Measurements from ENCODE around the gene TMEM143. TPM values are rescaled to one million over a fixed set of nuclear protein-coding genes. Genes with fewer than 3 reads are reported as not detected.
"Not testable (repeated sequence)": the region's sequence is repeated elsewhere in the genome, so short reads cannot be mapped to it uniquely, and the experiment has no call there.

The TMEM143 gene
- total RNA-seq, 2 experiments from 2014 or later, result 9.4 to 11.0 TPM

- Histone ChIP-seq H3K27me3 (ENCODE audit: control insufficient read depth in 1 of 2, insufficient read depth in 2 of 2, low read length in 2 of 2) (no peaks in the 10 kb centered on the region), H3K4me1 (ENCODE audit: insufficient read depth, low read length) (peaks cover 49% of the 10 kb centered on the region), H3K36me3 (ENCODE audit: insufficient read depth, low read length) (no peaks in the 10 kb centered on the region), H3K9me3 (ENCODE audit: control insufficient read depth in 1 of 2, insufficient read depth in 1 of 2, low read length in 2 of 2) (no peaks in the 10 kb centered on the region), H3K27ac (ENCODE audit: low read depth in 1 of 2, low read length in 2 of 2) (peak overlapping the region in 1 of 2 donors; percentile 100), H3K4me3 (ENCODE audit: low read length) (no peak overlapping the region)
- Mint-ChIP-seq H3K27me3 (no peaks in the 10 kb centered on the region), H3K4me3 (peak overlapping the region; percentile 93), H3K27ac (peak overlapping the region; percentile 99), H3K9me3 (no peaks in the 10 kb centered on the region), H3K4me1 (ENCODE audit: low read depth) (peaks cover 49% of the 10 kb centered on the region), H3K36me3 (ENCODE audit: low read depth) (peaks cover 8% of the 10 kb centered on the region)
- intact Hi-C loops (cut with DNase I, micrococcal nuclease), result loop anchor here (1.0 to 10.0 kb wide), 8 partner anchors 13 to 1535 kb away; partner anchors contain the start of genes KDELR1 (in 1 of the 2), LMTK3 (in 1 of the 2) and SLC1A5 (in 1 of the 2)
- CTCF ChIA-PET, result interaction anchor here (0.6 to 8.5 kb wide), 6 partner anchors 10 to 48 kb away, joined by 3 to 159 read pairs (median 3); no protein-coding TSS in a partner anchor
- DNase-seq (peak; percentile 70 to 88 (median 75)), ATAC-seq (ENCODE audit: poor library complexity) (peak; percentile 12)
- TF ChIP-seq CTCF (IDR thresholded peaks at IDR 0.05), result peak; percentile 96
- POLR2A ChIA-PET, result interaction anchor here (2.1 to 8.4 kb wide), 2 partner anchors 15 to 76 kb away, joined by 5 to 360 read pairs; no protein-coding TSS in a partner anchor
Observed at GRCh38 chr19:48319647-48320541, 43.8 kb downstream of the TMEM143 start.

GRCh38 chr19:48318286-48318987, 45.3 kb downstream of the TMEM143 start:
- TF ChIP-seq CTCF (IDR thresholded peaks at IDR 0.05), result no peak
- Mint-ChIP-seq H3K4me1 (ENCODE audit: low read depth) (peaks cover 34% of the 10 kb centered on the region), H3K27ac (no peak overlapping the region), H3K9me3 (no peaks in the 10 kb centered on the region), H3K27me3 (no peaks in the 10 kb centered on the region), H3K4me3 (no peak overlapping the region), H3K36me3 (ENCODE audit: low read depth) (peaks cover 6% of the 10 kb centered on the region)
- intact Hi-C loops (cut with DNase I, micrococcal nuclease), result loop anchor here (5.0 to 10.0 kb wide), 3 partner anchors 34 to 266 kb away; no protein-coding TSS in a partner anchor
- ChIA-PET POLR2A (interaction anchor here (1.4 to 8.4 kb wide), 2 partner anchors 12 to 16 kb away, joined by 6 to 360 read pairs; no protein-coding TSS in a partner anchor), CTCF (interaction anchor here (8.5 kb wide), 1 partner anchor 15 kb away, joined by 159 read pairs; no protein-coding TSS in a partner anchor)
- ATAC-seq (ENCODE audit: poor library complexity) (no peak), DNase-seq (no peak)
- H3K9me3 ChIP-seq (ENCODE audit: control insufficient read depth in 1 of 2, insufficient read depth in 1 of 2, low read length in 2 of 2), result no peaks in the 10 kb centered on the region
- no peaks in the 10 kb centered on the region for H3K27me3 ChIP-seq (ENCODE audit: control insufficient read depth in 1 of 2, insufficient read depth in 2 of 2, low read length in 2 of 2)
- H3K27ac ChIP-seq (ENCODE audit: low read depth in 1 of 2, low read length in 2 of 2), result no peak overlapping the region
- H3K36me3 ChIP-seq (ENCODE audit: insufficient read depth, low read length), result no peaks in the 10 kb centered on the region
- H3K4me1 ChIP-seq (ENCODE audit: insufficient read depth, low read length), result peaks cover 34% of the 10 kb centered on the region
- no peak overlapping the region for H3K4me3 ChIP-seq (ENCODE audit: low read length)

GRCh38 chr19:48317708-48317960, 46.1 kb downstream of the TMEM143 start:
- H3K4me1 Mint-ChIP-seq (ENCODE audit: low read depth), result peaks cover 26% of the 10 kb centered on the region
- not testable (repeated sequence) for H3K27me3 Mint-ChIP-seq; H3K36me3 ChIP-seq (ENCODE audit: insufficient read depth, low read length); H3K27ac ChIP-seq (ENCODE audit: low read depth in 1 of 2, low read length in 2 of 2); H3K4me3 Mint-ChIP-seq; ATAC-seq (ENCODE audit: poor library complexity); DNase-seq; H3K4me3 ChIP-seq (ENCODE audit: low read length); H3K27ac Mint-ChIP-seq; H3K27me3 ChIP-seq (ENCODE audit: control insufficient read depth in 1 of 2, insufficient read depth in 2 of 2, low read length in 2 of 2); H3K9me3 ChIP-seq (ENCODE audit: control insufficient read depth in 1 of 2, insufficient read depth in 1 of 2, low read length in 2 of 2); H3K36me3 Mint-ChIP-seq (ENCODE audit: low read depth); H3K9me3 Mint-ChIP-seq
- intact Hi-C loops (cut with DNase I, micrococcal nuclease), result loop anchor here (5.0 to 10.0 kb wide), 3 partner anchors 35 to 267 kb away; no protein-coding TSS in a partner anchor
- POLR2A ChIA-PET, result interaction anchor here (1.4 to 8.4 kb wide), 2 partner anchors 13 to 17 kb away, joined by 6 to 360 read pairs; no protein-coding TSS in a partner anchor
- CTCF ChIA-PET, result interaction anchor here (8.5 kb wide), 1 partner anchor 16 kb away, joined by 159 read pairs; no protein-coding TSS in a partner anchor
- peaks cover 26% of the 10 kb centered on the region for H3K4me1 ChIP-seq (ENCODE audit: insufficient read depth, low read length)
